NT2/D1 (cell line): ENCODE data around the gene RBMXL3.
A peak's percentile ranks its signal among the peaks of the same experiment; 100 is the strongest.

Experiments used
- DNase-seq: peaks from one replicate; pipeline ENCODE4 v3.0.0-alpha.2; 2011; ENCODE audit warnings: low read depth, low spot score
- H3K27me3 ChIP-seq: 2 replicates; pipeline ENCODE4 v1.6.0; 2011; ENCODE audit warnings: mild to moderate bottlenecking; ENCODE audit not compliant: insufficient read length, insufficient read depth
- H3K36me3 ChIP-seq: 2 replicates; pipeline ENCODE4 v1.6.1; 2011; ENCODE audit warnings: mild to moderate bottlenecking, low read length, mixed read lengths; ENCODE audit not compliant: insufficient read depth, insufficient read length
- H3K4me1 ChIP-seq: 2 replicates; pipeline ENCODE4 v1.5.1; 2011; ENCODE audit not compliant: insufficient read depth, insufficient read length
- H3K4me3 ChIP-seq: 2 replicates; pipeline ENCODE4 v1.5.1; 2011; ENCODE audit warnings: low read depth; ENCODE audit not compliant: insufficient read length
- H3K9ac ChIP-seq: 2 replicates; pipeline ENCODE4 v1.6.0; 2011; ENCODE audit warnings: low read depth; ENCODE audit not compliant: insufficient read length
- H3K9me3 ChIP-seq: 2 replicates; pipeline ENCODE4 v1.5.1; 2011; ENCODE audit warnings: mild to moderate bottlenecking, low read length; ENCODE audit not compliant: insufficient read depth
- SUZ12 ChIP-seq: IDR thresholded peaks from 2 replicates; pipeline ENCODE4 v1.6.1; 2011; ENCODE audit not compliant: insufficient read length, insufficient read depth; ENCODE audit errors: extremely low read depth
- YY1 ChIP-seq: IDR thresholded peaks from 2 replicates; pipeline ENCODE4 v1.6.1; 2011; ENCODE audit not compliant: insufficient read length, insufficient read depth
- ZNF274 ChIP-seq: IDR thresholded peaks from 2 replicates; pipeline ENCODE4 v1.6.1; 2011; ENCODE audit warnings: mild to moderate bottlenecking, low read depth, low read length

The RBMXL3 gene

GRCh38 chrX:115189110-115189509 is at the start of gene RBMXL3:
Gene RBMXL3 (plus strand): TSS chrX:115189410. CDS start chrX:115189442, 32 bp downstream.
- no peak for DNase-seq
- Histone ChIP-seq H3K36me3 (no peaks in the 10 kb centered on the region), H3K9ac (no peak within 1 kb of the TSS), H3K4me3 (no peak within 1 kb of the TSS), H3K9me3 (peaks cover 12% of the 10 kb centered on the region; the same call in 1 of the 2 replicates), H3K4me1 (no peaks in the 10 kb centered on the region), H3K27me3 (no peaks in the 10 kb centered on the region)
- no peak for TF ChIP-seq YY1
- TF ChIP-seq ZNF274, result no peak
- no peak for TF ChIP-seq SUZ12

GRCh38 chrX:115142057-115142456 is 47.2 kb upstream of the RBMXL3 start:
- no peak overlapping the region for H3K4me3 ChIP-seq
- TF ChIP-seq ZNF274 (no peak), SUZ12 (no peak), YY1 (no peak)
- no peak overlapping the region for H3K9ac ChIP-seq

DNA sequence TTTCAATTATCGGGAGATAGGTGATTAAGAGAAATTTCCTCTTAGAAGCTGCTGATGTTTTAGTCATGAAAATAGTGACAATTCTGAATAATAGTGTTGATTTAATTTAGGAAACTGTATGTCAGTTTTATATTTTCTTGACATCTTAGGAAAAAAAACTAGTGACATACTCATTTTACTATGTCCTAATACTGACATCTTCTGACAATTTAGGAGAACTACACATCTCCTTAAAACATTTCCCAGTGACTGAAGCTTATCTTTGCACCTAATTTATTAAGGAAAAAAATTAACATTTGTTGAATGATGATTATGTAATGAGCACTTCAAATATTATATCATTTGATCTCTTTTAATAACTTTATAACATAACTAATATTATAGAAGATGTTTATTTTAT is 42.0 kb upstream of the RBMXL3 start:
- Histone ChIP-seq H3K4me3 (no peak overlapping the region), H3K9me3 (no peaks in the 10 kb centered on the region), H3K4me1 (no peaks in the 10 kb centered on the region), H3K36me3 (no peaks in the 10 kb centered on the region), H3K27me3 (no peaks in the 10 kb centered on the region), H3K9ac (no peak overlapping the region)
- no peak for DNase-seq
- TF ChIP-seq SUZ12, result no peak
- TF ChIP-seq ZNF274, result no peak
- no peak for TF ChIP-seq YY1

More at GRCh38 chrX:115142057-115142456, 47.2 kb upstream of the RBMXL3 start:
- DNase-seq, result no peak
- Histone ChIP-seq H3K9me3 (peaks cover 5% of the 10 kb centered on the region; the same call in 1 of the 2 replicates), H3K36me3 (peaks cover 3% of the 10 kb centered on the region), H3K4me1 (no peaks in the 10 kb centered on the region), H3K27me3 (no peaks in the 10 kb centered on the region)

DNA sequence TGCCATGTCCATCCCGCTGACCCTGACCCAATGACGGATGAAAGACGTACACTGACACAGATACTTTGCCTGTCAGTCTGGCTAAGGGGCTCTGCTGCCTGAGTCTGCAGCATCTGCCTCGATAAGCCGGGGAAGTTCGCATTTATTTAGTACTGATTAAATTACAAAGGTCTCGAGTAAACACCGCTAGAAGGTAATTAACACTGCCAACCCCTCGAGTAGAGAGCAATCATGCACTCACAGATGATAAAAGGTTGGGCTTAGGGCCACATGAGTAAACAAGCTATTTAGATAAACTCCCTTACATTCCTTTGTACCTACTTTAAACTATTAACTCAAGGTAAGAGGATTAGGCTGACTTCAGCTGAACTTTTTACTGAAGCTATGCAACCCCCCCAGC is 16.0 kb upstream of the RBMXL3 start:
- no peaks in the 10 kb centered on the region for H3K9me3 ChIP-seq
- no peaks in the 10 kb centered on the region for H3K27me3 ChIP-seq
- no peak overlapping the region for H3K9ac ChIP-seq
- DNase-seq, result peak; percentile 44
- TF ChIP-seq YY1, result no peak
- no peak for TF ChIP-seq SUZ12
- TF ChIP-seq ZNF274, result no peak
- H3K4me3 ChIP-seq, result no peak overlapping the region
- H3K4me1 ChIP-seq, result peaks cover 2% of the 10 kb centered on the region
- H3K36me3 ChIP-seq, result no peaks in the 10 kb centered on the region

DNA sequence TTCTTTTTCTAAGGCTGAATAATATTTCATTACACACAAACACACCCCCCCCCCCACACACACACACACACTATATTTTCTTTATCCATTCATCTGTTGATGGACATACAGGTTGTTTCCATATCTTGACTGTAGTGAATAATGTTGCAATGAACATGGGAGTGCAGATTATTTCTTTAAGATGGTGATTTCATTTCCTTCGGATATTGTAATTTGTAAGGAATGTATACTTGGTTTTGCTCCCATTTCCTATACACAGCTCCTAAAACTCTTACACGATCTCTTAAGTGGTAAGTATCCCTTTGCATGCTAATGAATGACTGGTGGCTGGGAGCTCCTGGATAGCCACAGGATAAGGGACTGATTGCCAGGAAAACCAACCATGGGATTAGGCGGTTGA is 14.7 kb upstream of the RBMXL3 start:
- no peaks in the 10 kb centered on the region for H3K27me3 ChIP-seq
- DNase-seq, result no peak
- TF ChIP-seq YY1, result no peak
- no peak for TF ChIP-seq SUZ12
- no peak for TF ChIP-seq ZNF274

DNA sequence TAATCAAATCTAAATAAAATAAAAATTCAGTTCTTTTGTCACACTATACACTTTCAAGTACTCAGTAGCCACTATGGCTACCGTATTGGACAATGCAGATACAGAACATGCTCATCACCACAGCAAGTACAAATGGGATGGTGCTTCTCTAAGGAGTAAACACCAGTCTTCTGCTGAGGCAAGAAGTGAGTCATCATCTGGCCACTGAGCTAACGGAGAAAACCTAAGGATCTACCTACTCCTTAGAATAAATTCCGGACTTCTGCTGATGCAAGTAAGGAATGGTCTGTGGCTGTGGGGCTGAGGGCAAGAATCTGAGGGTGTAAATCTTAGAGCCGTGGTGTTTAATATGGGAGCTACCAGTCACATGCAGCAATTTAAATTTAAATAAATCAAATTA is 11.3 kb upstream of the RBMXL3 start:
- no peaks in the 10 kb centered on the region for H3K9me3 ChIP-seq
- no peak overlapping the region for H3K4me3 ChIP-seq
- peak; percentile 5 for DNase-seq
- no peaks in the 10 kb centered on the region for H3K36me3 ChIP-seq
- no peak overlapping the region for H3K9ac ChIP-seq
- peaks cover 2% of the 10 kb centered on the region for H3K4me1 ChIP-seq
- H3K27me3 ChIP-seq, result no peaks in the 10 kb centered on the region
- TF ChIP-seq YY1 (no peak), ZNF274 (no peak), SUZ12 (no peak)

More for the DNA sequence above, 14.7 kb upstream of the RBMXL3 start:
- H3K4me1 ChIP-seq, result peaks cover 2% of the 10 kb centered on the region
- H3K9ac ChIP-seq, result no peak overlapping the region
- H3K36me3 ChIP-seq, result no peaks in the 10 kb centered on the region
- H3K4me3 ChIP-seq, result no peak overlapping the region
- no peaks in the 10 kb centered on the region for H3K9me3 ChIP-seq

GRCh38 chrX:115178473-115178872 is 10.7 kb upstream of the RBMXL3 start:
- Histone ChIP-seq H3K9me3 (no peaks in the 10 kb centered on the region), H3K4me3 (no peak overlapping the region), H3K27me3 (no peaks in the 10 kb centered on the region), H3K36me3 (no peaks in the 10 kb centered on the region), H3K4me1 (peaks cover 2% of the 10 kb centered on the region), H3K9ac (no peak overlapping the region)
- peak; percentile 35 for DNase-seq
- no peak for TF ChIP-seq ZNF274
- TF ChIP-seq SUZ12, result no peak
- no peak for TF ChIP-seq YY1

GRCh38 chrX:115183980-115184379 is 5.2 kb upstream of the RBMXL3 start:
- Histone ChIP-seq H3K4me1 (no peaks in the 10 kb centered on the region), H3K9ac (no peak overlapping the region), H3K9me3 (no peaks in the 10 kb centered on the region), H3K36me3 (no peaks in the 10 kb centered on the region), H3K27me3 (no peaks in the 10 kb centered on the region), H3K4me3 (no peak overlapping the region)
- DNase-seq, result no peak
- TF ChIP-seq ZNF274 (no peak), YY1 (no peak), SUZ12 (no peak)
